OCI-LY1 (cell line): Measurements from ENCODE around the gene RELL1.

ENCODE experiments used
- H2AFZ ChIP-seq: fragments of 200-600 bp; sonication (generic), shearing (Covaris generic); 2 replicates; pipeline ENCODE4 v1.6.0; 2014; ENCODE audit warnings: antibody characterized with exemption, mild to moderate bottlenecking, low read length
- H3F3A ChIP-seq: fragments of 200-600 bp; sonication (generic), shearing (Covaris generic); 2 replicates; pipeline ENCODE4 v1.6.0; 2014; ENCODE audit warnings: mild to moderate bottlenecking, antibody characterized with exemption, low read length, moderate library complexity; ENCODE audit not compliant: insufficient read depth
- H3K27ac ChIP-seq: fragments of 200-600 bp; sonication (generic); 2 replicates; pipeline ENCODE4 v1.5.1; 2014; ENCODE audit warnings: low read length, mixed run types, mild to moderate bottlenecking, low read depth; ENCODE audit not compliant: poor library complexity, severe bottlenecking
- H3K27me3 ChIP-seq: fragments of 200-600 bp; sonication (generic); 2 replicates; pipeline ENCODE4 v1.6.0; 2014; ENCODE audit warnings: antibody characterized with exemption, mild to moderate bottlenecking, low read length, moderate library complexity; ENCODE audit not compliant: insufficient read depth
- H3K36me3 ChIP-seq: fragments of 200-600 bp; sonication (generic); 2 replicates; pipeline ENCODE4 v1.6.1; 2014; ENCODE audit warnings: mild to moderate bottlenecking, antibody characterized with exemption, low read length, moderate library complexity, mixed read lengths; ENCODE audit not compliant: insufficient read depth
- H3K4me1 ChIP-seq: fragments of 200-600 bp; sonication (generic); 2 replicates; pipeline ENCODE4 v1.5.1; 2014; ENCODE audit warnings: mild to moderate bottlenecking, low read length, moderate library complexity; ENCODE audit not compliant: insufficient read depth, severe bottlenecking
- H3K4me2 ChIP-seq: fragments of 200-600 bp; sonication (generic), shearing (Covaris generic); 2 replicates; pipeline ENCODE4 v1.6.1; 2014; ENCODE audit warnings: low read length
- H3K4me3 ChIP-seq: fragments of 200-600 bp; sonication (generic); 2 replicates; pipeline ENCODE4 v1.5.1; 2014; ENCODE audit warnings: low read length, low read depth, mild to moderate bottlenecking, mixed read lengths; ENCODE audit not compliant: poor library complexity, severe bottlenecking
- H3K79me2 ChIP-seq: fragments of 200-600 bp; shearing (Covaris generic); 2 replicates; pipeline ENCODE4 v1.6.1; 2016; ENCODE audit warnings: mixed run types, low read length, mixed read lengths; ENCODE audit not compliant: insufficient read depth
- H3K9ac ChIP-seq: fragments of 200-600 bp; sonication (generic), shearing (Covaris generic); 2 replicates; pipeline ENCODE4 v1.6.1; 2014; ENCODE audit warnings: mild to moderate bottlenecking, low read length, mixed read lengths
- H3K9me2 ChIP-seq: fragments of 200-600 bp; sonication (generic), shearing (Covaris generic); 2 replicates; pipeline ENCODE4 v1.6.1; 2014; ENCODE audit warnings: low read depth, mild to moderate bottlenecking, low read length, mixed read lengths
- H3K9me3 ChIP-seq: fragments of 200-600 bp; shearing (Covaris generic); 2 replicates; pipeline ENCODE4 v1.6.1; 2014; ENCODE audit warnings: low read length, mixed read lengths
- H4K20me1 ChIP-seq: fragments of 200-600 bp; sonication (generic), shearing (Covaris generic); 2 replicates; pipeline ENCODE4 v1.6.0; 2016; ENCODE audit warnings: mild to moderate bottlenecking, low read length; ENCODE audit not compliant: insufficient read depth
- CTCF ChIP-seq: fragments of 200-600 bp; sonication (generic), shearing (Covaris generic); IDR thresholded peaks from 2 replicates; pipeline ENCODE4 v1.5.1; 2017; ENCODE audit warnings: mild to moderate bottlenecking, antibody characterized with exemption, low read length, moderate library complexity, mixed read lengths
- EZH2 ChIP-seq: fragments of 200-600 bp; sonication (generic), shearing (Covaris generic); IDR thresholded peaks from 2 replicates; pipeline ENCODE4 v1.8.0; 2017; ENCODE audit warnings: borderline replicate concordance, mixed run types, mild to moderate bottlenecking, antibody characterized with exemption, low read length, moderate library complexity, mixed read lengths

Gene RELL1

GRCh38 chr4:37603711-37604110 is 82.5 kb downstream of the RELL1 start:
- H3K4me3 ChIP-seq, result no peak overlapping the region
- H3K4me1 ChIP-seq, result peaks cover 4% of the 10 kb centered on the region
- H3K79me2 ChIP-seq, result no peaks in the 10 kb centered on the region
- H3K9me2 ChIP-seq, result no peaks in the 10 kb centered on the region
- H3K9ac ChIP-seq, result no peak overlapping the region
- no peak overlapping the region for H3K27ac ChIP-seq
- H3K4me2 ChIP-seq, result no peak overlapping the region
- no peaks in the 10 kb centered on the region for H3K36me3 ChIP-seq
- TF ChIP-seq EZH2, result no peak
- no peak for TF ChIP-seq CTCF
- H3K9me3 ChIP-seq, result no peaks in the 10 kb centered on the region
- H3F3A ChIP-seq, result no peaks in the 10 kb centered on the region
- no peak overlapping the region for H2AFZ ChIP-seq
- no peaks in the 10 kb centered on the region for H4K20me1 ChIP-seq
- no peaks in the 10 kb centered on the region for H3K27me3 ChIP-seq

- no peaks in the 10 kb centered on the region for H3K79me2 ChIP-seq
- no peaks in the 10 kb centered on the region for H3K9me3 ChIP-seq
- TF ChIP-seq EZH2 (no peak), CTCF (peak; percentile 98)
- H3K27me3 ChIP-seq, result no peaks in the 10 kb centered on the region
- no peaks in the 10 kb centered on the region for H4K20me1 ChIP-seq
- no peak overlapping the region for H3K9ac ChIP-seq
- H3K9me2 ChIP-seq, result no peaks in the 10 kb centered on the region
- H3F3A ChIP-seq, result no peaks in the 10 kb centered on the region
- H3K4me1 ChIP-seq, result peaks cover 4% of the 10 kb centered on the region
- H2AFZ ChIP-seq, result no peak overlapping the region
- H3K27ac ChIP-seq, result no peak overlapping the region
- H3K4me2 ChIP-seq, result no peak overlapping the region; the same call in 1 of the 2 replicates
- no peaks in the 10 kb centered on the region for H3K36me3 ChIP-seq
- no peak overlapping the region for H3K4me3 ChIP-seq
Observed at GRCh38 chr4:37603070-37603468, 83.1 kb downstream of the RELL1 start.

GRCh38 chr4:37602454-37603069 is 83.6 kb downstream of the RELL1 start:
- Histone ChIP-seq H3K27me3 (no peaks in the 10 kb centered on the region), H3K36me3 (no peaks in the 10 kb centered on the region), H3K4me1 (peaks cover 4% of the 10 kb centered on the region), H4K20me1 (no peaks in the 10 kb centered on the region), H3K27ac (no peak overlapping the region), H2AFZ (no peak overlapping the region), H3K4me2 (no peak overlapping the region), H3K4me3 (no peak overlapping the region), H3K9ac (no peak overlapping the region), H3K9me2 (no peaks in the 10 kb centered on the region), H3F3A (no peaks in the 10 kb centered on the region), H3K9me3 (no peaks in the 10 kb centered on the region), H3K79me2 (no peaks in the 10 kb centered on the region)
- TF ChIP-seq EZH2 (no peak), CTCF (no peak)
